Hepatocyte (in vitro differentiated cells): Measurements from ENCODE around the gene CFAP65. TPM values are rescaled to one million over a fixed set of nuclear protein-coding genes. Genes with fewer than 3 reads are reported as not detected.

ENCODE experiments used
- DNase-seq: peaks from one replicate; pipeline ENCODE4 v3.0.0-alpha.2; 2016; ENCODE audit warnings: low spot score
- H2AFZ ChIP-seq: fragments of 200-600 bp; sonication (generic); 2 replicates; pipeline ENCODE4 v1.6.0; 2016; ENCODE audit warnings: antibody characterized with exemption, mild to moderate bottlenecking
- H3K27ac ChIP-seq: fragments of 200-600 bp; sonication (generic); 2 replicates; pipeline ENCODE4 v1.5.1; 2016; ENCODE audit warnings: mild to moderate bottlenecking
- H3K27me3 ChIP-seq: fragments of 200-600 bp; sonication (generic); 2 replicates; pipeline ENCODE4 v1.6.1; 2016
- H3K36me3 ChIP-seq: fragments of 200-600 bp; sonication (generic); replicated peaks from 2 replicates; pipeline ENCODE4 v1.5.1; 2016; ENCODE audit warnings: low read depth; ENCODE audit not compliant: insufficient read depth
- H3K4me1 ChIP-seq: fragments of 200-600 bp; sonication (generic); 2 replicates; pipeline ENCODE4 v1.5.1; 2016; ENCODE audit warnings: mild to moderate bottlenecking, moderate library complexity; ENCODE audit not compliant: insufficient read depth
- H3K4me2 ChIP-seq: fragments of 200-600 bp; sonication (generic); 2 replicates; pipeline ENCODE4 v1.6.0; 2016
- H3K4me3 ChIP-seq: fragments of 200-600 bp; sonication (generic); 2 replicates; pipeline ENCODE4 v1.5.1; 2016; ENCODE audit warnings: mild to moderate bottlenecking
- H3K79me2 ChIP-seq: fragments of 200-600 bp; sonication (generic); 2 replicates; pipeline ENCODE4 v1.6.0; 2017; ENCODE audit warnings: mild to moderate bottlenecking
- H3K9me2 ChIP-seq: fragments of 200-600 bp; sonication (generic); replicated peaks from 2 replicates; pipeline ENCODE4 v1.6.0; 2017; ENCODE audit warnings: mild to moderate bottlenecking; ENCODE audit not compliant: insufficient read depth
- H3K9me3 ChIP-seq: fragments of 200-600 bp; sonication (generic); 2 replicates; pipeline ENCODE4 v1.5.1; 2016; ENCODE audit warnings: low read depth, mild to moderate bottlenecking
- H4K20me1 ChIP-seq: fragments of 200-600 bp; sonication (generic); 2 replicates; pipeline ENCODE4 v1.6.0; 2016; ENCODE audit warnings: mild to moderate bottlenecking; ENCODE audit not compliant: insufficient read depth, poor library complexity, severe bottlenecking
- EZH2 ChIP-seq: fragments of 200-600 bp; sonication (generic); IDR thresholded peaks from 2 replicates; pipeline ENCODE4 v1.6.1; 2016; ENCODE audit warnings: antibody characterized with exemption, mild to moderate bottlenecking, borderline replicate concordance
- EZH2phosphoT487 ChIP-seq: fragments of 200-600 bp; sonication (generic); IDR thresholded peaks from one replicate; pipeline ENCODE4 v1.6.1; 2018; ENCODE audit warnings: antibody characterized with exemption, mild to moderate bottlenecking, low read depth, moderate library complexity; ENCODE audit not compliant: unreplicated experiment, severe bottlenecking
- WGBS: methylation state at CpG from one replicate; pipeline ENCODE4 v1.1.6; 2016; ENCODE audit warnings: low lambda C conversion rate; ENCODE audit errors: missing lambda C conversion rate; 5-methylcytosine and 5-hydroxymethylcytosine counted together
- polyA plus RNA-seq: library from polyadenylated mRNA; unstranded; fragments of >200 nt; fragmentation: Nextera tagmentation; extraction: Ambion mirVana; gene quantifications from 2 replicates; pipeline ENCODE4 v1.2.1, GENCODE V29; 2016
- total RNA-seq: library from RNA; depleted of rRNA; stranded (reverse); fragments of >200 nt; gene quantifications from 2 replicates; pipeline ENCODE4 v1.2.3, GENCODE V29; 2014
- TF ChIP-seq, protein P1 (sequence below): fragments of 200-600 bp; sonication (generic); IDR thresholded peaks from 2 replicates; pipeline ENCODE4 v1.5.1; 2016; ENCODE audit warnings: antibody characterized with exemption, mild to moderate bottlenecking; ENCODE audit not compliant: poor library complexity

Gene CFAP65, protein sequence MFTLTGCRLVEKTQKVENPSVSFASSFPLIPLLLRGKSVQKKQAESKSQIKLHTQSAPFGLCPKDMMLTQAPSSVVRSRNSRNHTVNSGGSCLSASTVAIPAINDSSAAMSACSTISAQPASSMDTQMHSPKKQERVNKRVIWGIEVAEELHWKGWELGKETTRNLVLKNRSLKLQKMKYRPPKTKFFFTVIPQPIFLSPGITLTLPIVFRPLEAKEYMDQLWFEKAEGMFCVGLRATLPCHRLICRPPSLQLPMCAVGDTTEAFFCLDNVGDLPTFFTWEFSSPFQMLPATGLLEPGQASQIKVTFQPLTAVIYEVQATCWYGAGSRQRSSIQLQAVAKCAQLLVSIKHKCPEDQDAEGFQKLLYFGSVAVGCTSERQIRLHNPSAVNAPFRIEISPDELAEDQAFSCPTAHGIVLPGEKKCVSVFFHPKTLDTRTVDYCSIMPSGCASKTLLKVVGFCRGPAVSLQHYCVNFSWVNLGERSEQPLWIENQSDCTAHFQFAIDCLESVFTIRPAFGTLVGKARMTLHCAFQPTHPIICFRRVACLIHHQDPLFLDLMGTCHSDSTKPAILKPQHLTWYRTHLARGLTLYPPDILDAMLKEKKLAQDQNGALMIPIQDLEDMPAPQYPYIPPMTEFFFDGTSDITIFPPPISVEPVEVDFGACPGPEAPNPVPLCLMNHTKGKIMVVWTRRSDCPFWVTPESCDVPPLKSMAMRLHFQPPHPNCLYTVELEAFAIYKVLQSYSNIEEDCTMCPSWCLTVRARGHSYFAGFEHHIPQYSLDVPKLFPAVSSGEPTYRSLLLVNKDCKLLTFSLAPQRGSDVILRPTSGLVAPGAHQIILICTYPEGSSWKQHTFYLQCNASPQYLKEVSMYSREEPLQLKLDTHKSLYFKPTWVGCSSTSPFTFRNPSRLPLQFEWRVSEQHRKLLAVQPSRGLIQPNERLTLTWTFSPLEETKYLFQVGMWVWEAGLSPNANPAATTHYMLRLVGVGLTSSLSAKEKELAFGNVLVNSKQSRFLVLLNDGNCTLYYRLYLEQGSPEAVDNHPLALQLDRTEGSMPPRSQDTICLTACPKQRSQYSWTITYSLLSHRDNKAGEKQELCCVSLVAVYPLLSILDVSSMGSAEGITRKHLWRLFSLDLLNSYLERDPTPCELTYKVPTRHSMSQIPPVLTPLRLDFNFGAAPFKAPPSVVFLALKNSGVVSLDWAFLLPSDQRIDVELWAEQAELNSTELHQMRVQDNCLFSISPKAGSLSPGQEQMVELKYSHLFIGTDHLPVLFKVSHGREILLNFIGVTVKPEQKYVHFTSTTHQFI (N-terminal part only)
- total RNA-seq (0.03 and 0.12 TPM in 2 replicates), polyA plus RNA-seq (0.05 and 0.06 TPM in 2 replicates)

DNA sequence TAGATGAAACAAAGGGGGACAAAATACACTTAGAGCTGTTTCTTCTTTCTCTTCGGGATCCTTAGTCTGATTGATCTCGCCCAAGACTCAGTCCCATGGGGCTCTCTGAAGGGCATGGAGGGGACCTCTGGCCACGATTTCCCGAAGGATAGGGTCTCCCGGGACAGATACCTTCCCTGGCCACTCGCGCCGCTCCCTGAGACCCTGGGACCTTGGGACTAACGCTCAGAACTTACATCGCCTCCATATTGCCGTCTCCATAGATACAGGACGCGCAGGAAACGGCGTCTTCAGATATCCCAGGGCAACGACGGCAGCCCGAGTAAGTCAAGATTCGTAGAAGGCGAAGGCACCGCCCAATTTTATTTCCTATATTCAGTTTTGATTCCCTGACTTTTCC, at the start of gene CFAP65:
Gene CFAP65 (minus strand): TSS at position 265 of the 400 bp plus-strand sequence. CDS start 2,468 bp downstream, outside the sequence.
- TF ChIP-seq EZH2phosphoT487: no peak
- TF ChIP-seq, protein P1, sequence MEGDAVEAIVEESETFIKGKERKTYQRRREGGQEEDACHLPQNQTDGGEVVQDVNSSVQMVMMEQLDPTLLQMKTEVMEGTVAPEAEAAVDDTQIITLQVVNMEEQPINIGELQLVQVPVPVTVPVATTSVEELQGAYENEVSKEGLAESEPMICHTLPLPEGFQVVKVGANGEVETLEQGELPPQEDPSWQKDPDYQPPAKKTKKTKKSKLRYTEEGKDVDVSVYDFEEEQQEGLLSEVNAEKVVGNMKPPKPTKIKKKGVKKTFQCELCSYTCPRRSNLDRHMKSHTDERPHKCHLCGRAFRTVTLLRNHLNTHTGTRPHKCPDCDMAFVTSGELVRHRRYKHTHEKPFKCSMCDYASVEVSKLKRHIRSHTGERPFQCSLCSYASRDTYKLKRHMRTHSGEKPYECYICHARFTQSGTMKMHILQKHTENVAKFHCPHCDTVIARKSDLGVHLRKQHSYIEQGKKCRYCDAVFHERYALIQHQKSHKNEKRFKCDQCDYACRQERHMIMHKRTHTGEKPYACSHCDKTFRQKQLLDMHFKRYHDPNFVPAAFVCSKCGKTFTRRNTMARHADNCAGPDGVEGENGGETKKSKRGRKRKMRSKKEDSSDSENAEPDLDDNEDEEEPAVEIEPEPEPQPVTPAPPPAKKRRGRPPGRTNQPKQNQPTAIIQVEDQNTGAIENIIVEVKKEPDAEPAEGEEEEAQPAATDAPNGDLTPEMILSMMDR: no peak
- TF ChIP-seq EZH2: no peak
- no peaks in the 10 kb centered on the region for H3K36me3 ChIP-seq
- no peaks in the 10 kb centered on the region for H3K79me2 ChIP-seq
- peak within 1 kb of the TSS; percentile 34 for H2AFZ ChIP-seq
- H3K4me3 ChIP-seq: peak within 1 kb of the TSS; percentile 13
- 2% methylated on average over 21 of the region's 21 CpGs for WGBS
- H3K4me1 ChIP-seq: peaks cover 10% of the 10 kb centered on the region
- H4K20me1 ChIP-seq: no peaks in the 10 kb centered on the region
- H3K27ac ChIP-seq: no peak within 1 kb of the TSS
- peak within 1 kb of the TSS; percentile 75 for H3K4me2 ChIP-seq
- H3K9me2 ChIP-seq: no peaks in the 10 kb centered on the region
- DNase-seq: peak; percentile 53
- peaks cover 36% of the 10 kb centered on the region for H3K27me3 ChIP-seq
- H3K9me3 ChIP-seq: no peaks in the 10 kb centered on the region

DNA sequence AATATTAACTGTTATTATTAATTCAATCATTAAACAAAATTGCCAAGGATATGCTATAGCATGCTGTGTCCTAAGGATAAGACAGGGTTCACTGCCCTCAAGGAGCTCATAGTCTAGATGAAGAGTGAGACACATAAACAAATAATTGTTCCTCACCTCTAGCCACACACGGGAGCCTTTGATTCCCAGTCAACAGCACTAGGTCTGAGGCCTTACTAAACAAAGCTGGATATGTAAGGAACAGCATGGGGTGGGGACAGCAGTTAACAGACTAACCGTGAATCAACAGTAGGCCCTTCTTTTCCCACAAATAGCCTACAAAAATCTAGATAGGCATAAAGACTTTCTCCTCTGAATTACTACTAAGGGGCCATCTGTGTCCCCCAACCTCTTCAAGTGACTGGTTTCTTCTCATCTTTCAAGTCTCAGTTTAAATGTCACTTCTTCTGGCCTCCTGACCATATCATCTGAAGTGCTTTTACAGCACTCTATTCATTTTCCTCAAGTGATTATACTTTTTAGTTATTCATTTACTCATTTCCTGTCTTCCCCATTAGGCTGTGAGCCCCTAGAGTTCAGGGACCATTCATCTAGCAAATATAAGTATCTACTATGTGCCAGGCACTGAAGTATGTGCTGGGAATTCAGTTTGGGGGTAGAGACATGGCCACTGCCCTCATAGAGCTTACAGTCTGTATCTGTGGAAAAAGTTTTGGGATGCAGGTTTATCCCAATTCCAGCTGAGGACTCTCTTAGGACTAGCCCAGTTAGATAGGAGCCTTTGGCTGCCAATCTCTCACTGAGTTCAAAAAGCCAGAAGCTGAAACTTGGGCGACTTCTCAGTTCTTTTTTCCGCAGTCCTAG, 49.4 kb upstream of the CFAP65 start:
- H3K9me3 ChIP-seq: no peaks in the 10 kb centered on the region
- WGBS: 74% methylated on average over 4 of the region's 4 CpGs
- H4K20me1 ChIP-seq: no peaks in the 10 kb centered on the region
- no peak overlapping the region for H3K4me3 ChIP-seq
- no peaks in the 10 kb centered on the region for H3K4me1 ChIP-seq
- H3K36me3 ChIP-seq: no peaks in the 10 kb centered on the region
- H3K9me2 ChIP-seq: no peaks in the 10 kb centered on the region
- no peaks in the 10 kb centered on the region for H3K27me3 ChIP-seq
- no peak overlapping the region for H2AFZ ChIP-seq
- no peak for DNase-seq
- H3K79me2 ChIP-seq: peaks cover 10% of the 10 kb centered on the region
- TF ChIP-seq EZH2phosphoT487 (no peak), EZH2 (no peak)
- TF ChIP-seq, protein P1: no peak
- no peak overlapping the region for H3K4me2 ChIP-seq
- peak overlapping the region; percentile 59 for H3K27ac ChIP-seq

- H2AFZ ChIP-seq: no peak overlapping the region
- 97% methylated on average over 4 of the region's 4 CpGs for WGBS
- H3K9me2 ChIP-seq: no peaks in the 10 kb centered on the region
These were observed 48.0 kb upstream of the CFAP65 start for GRCh38 chr2:219089330-219089729.

More at GRCh38 chr2:219089330-219089729, 48.0 kb upstream of the CFAP65 start:
- no peaks in the 10 kb centered on the region for H3K36me3 ChIP-seq
- H4K20me1 ChIP-seq: no peaks in the 10 kb centered on the region
- H3K27ac ChIP-seq: no peak overlapping the region
- TF ChIP-seq EZH2phosphoT487 (no peak), EZH2 (no peak)
- TF ChIP-seq, protein P1: no peak
- no peaks in the 10 kb centered on the region for H3K27me3 ChIP-seq
- DNase-seq: no peak
- H3K4me3 ChIP-seq: no peak overlapping the region
- H3K9me3 ChIP-seq: no peaks in the 10 kb centered on the region
- H3K4me2 ChIP-seq: no peak overlapping the region
- H3K4me1 ChIP-seq: no peaks in the 10 kb centered on the region
- H3K79me2 ChIP-seq: peaks cover 10% of the 10 kb centered on the region
